Naive B cell (primary cell): ENCODE data around the gene EIF4E. TPM values are rescaled to one million over a fixed set of nuclear protein-coding genes. Genes with fewer than 3 reads are reported as not detected.
"Not testable (repeated sequence)": the region's sequence is repeated elsewhere in the genome, so short reads cannot be mapped to it uniquely, and the experiment has no call there.

ENCODE experiments used
- ATAC-seq, 2 donors: fragments of 150-1000 bp; cut with Tn5 transposase; 2 replicates each; pipeline ENCODE4 v1.10.0; 2021; ENCODE audit warnings: low read depth in 2 of 2, mild to moderate bottlenecking in 2 of 2, moderate library complexity in 2 of 2
- DNase-seq: peaks from one replicate; pipeline ENCODE4 v3.0.0; 2022
- H3K27ac Mint-ChIP-seq, 6 donors: one replicate each; pipeline ENCODE4 v1.8.0; 2020 to 2022; ENCODE audit warnings: mild to moderate bottlenecking in 6 of 6, mixed read lengths in 6 of 6, moderate library complexity in 5 of 6, inconsistent platforms in 2 of 6
- H3K27me3 Mint-ChIP-seq, 3 donors: one replicate each; pipeline ENCODE4 v1.8.0; 2021 to 2022; ENCODE audit warnings: mixed read lengths in 3 of 3, mild to moderate bottlenecking in 1 of 3
- H3K36me3 Mint-ChIP-seq, 2 donors: one replicate each; pipeline ENCODE4 v1.8.0; 2020 to 2022; ENCODE audit warnings: mixed read lengths in 2 of 2, inconsistent platforms in 1 of 2, mild to moderate bottlenecking in 1 of 2
- H3K4me1 Mint-ChIP-seq, 3 donors: one replicate each; pipeline ENCODE4 v1.8.0; 2020 to 2022; ENCODE audit warnings: mixed read lengths in 3 of 3, inconsistent platforms in 1 of 3, mild to moderate bottlenecking in 1 of 3, moderate library complexity in 1 of 3
- H3K4me3 Mint-ChIP-seq, 8 donors: one replicate each; pipeline ENCODE4 v1.8.0; 2020 to 2022; ENCODE audit warnings: mild to moderate bottlenecking in 8 of 8, mixed read lengths in 8 of 8, moderate library complexity in 8 of 8, inconsistent platforms in 2 of 8
- H3K9me3 Mint-ChIP-seq, 7 donors: one replicate each; pipeline ENCODE4 v1.8.0; 2020 to 2022; ENCODE audit warnings: mixed read lengths in 7 of 7, mild to moderate bottlenecking in 5 of 7, inconsistent platforms in 2 of 7, moderate library complexity in 1 of 7
- polyA plus RNA-seq, 6 donors: library from polyadenylated mRNA; unstranded; fragments of 300-500 nt; fragmentation: Illumina TruSeq; gene quantifications; one replicate each; pipeline ENCODE4 v1.2.3, GENCODE V29; 2021; ENCODE audit warnings: low read depth in 6 of 6

EIF4E gene
- polyA plus RNA-seq, 6 donors from 2014 or later, result 60.2 to 111 (median 70.2) TPM

- ATAC-seq, result no peak
- Mint-ChIP-seq H3K4me3 (no peak overlapping the region), H3K27me3 (no peaks in the 10 kb centered on the region), H3K36me3 (peaks cover 33 to 44% of the 10 kb centered on the region in 2 donors), H3K4me1 (peaks cover 0 to 22% (median 11%) of the 10 kb centered on the region in 3 donors), H3K27ac (peak overlapping the region in 1 of 6 donors; percentile 26), H3K9me3 (no peaks in the 10 kb centered on the region)
- DNase-seq, result no peak
Measured at GRCh38 chr4:98890702-98891455, 38.1 kb downstream of the EIF4E start.

- no peaks in the 10 kb centered on the region for H3K27me3 Mint-ChIP-seq
- H3K9me3 Mint-ChIP-seq, result no peaks in the 10 kb centered on the region
- H3K4me1 Mint-ChIP-seq, result peaks cover 0 to 5% (median 0%) of the 10 kb centered on the region in 3 donors
- H3K27ac Mint-ChIP-seq, result peak overlapping the region in 1 of 6 donors; percentile 28
- ATAC-seq, result no peak
- DNase-seq, result no peak
- peaks cover 16 to 32% of the 10 kb centered on the region in 2 donors for H3K36me3 Mint-ChIP-seq
- H3K4me3 Mint-ChIP-seq, result no peak overlapping the region
Measured at GRCh38 chr4:98887145-98887544, 41.8 kb downstream of the EIF4E start.

- not testable (repeated sequence) for H3K4me3 Mint-ChIP-seq, DNase-seq, H3K4me1 Mint-ChIP-seq, H3K9me3 Mint-ChIP-seq, ATAC-seq, H3K27me3 Mint-ChIP-seq
- Mint-ChIP-seq H3K27ac (peak overlapping the region in 1 of 6 donors; percentile 54), H3K36me3 (peaks cover 22 to 26% of the 10 kb centered on the region in 2 donors)
Measured at GRCh38 chr4:98886382-98886781, 42.6 kb downstream of the EIF4E start.

GRCh38 chr4:98880884-98881283, 48.0 kb downstream of the EIF4E start:
- peak overlapping the region in 1 of 6 donors; percentile 63 for H3K27ac Mint-ChIP-seq
- not testable (repeated sequence) for H3K4me3 Mint-ChIP-seq, H3K36me3 Mint-ChIP-seq, H3K4me1 Mint-ChIP-seq, H3K9me3 Mint-ChIP-seq, DNase-seq, H3K27me3 Mint-ChIP-seq, ATAC-seq

GRCh38 chr4:98879515-98879914, 49.4 kb downstream of the EIF4E start:
- Mint-ChIP-seq H3K36me3 (peaks cover 0 to 6% of the 10 kb centered on the region in 2 donors), H3K27ac (peak overlapping the region in 2 of 6 donors; percentile 49 to 86), H3K4me1 (peaks cover 0 to 3% (median 0%) of the 10 kb centered on the region in 3 donors), H3K27me3 (no peaks in the 10 kb centered on the region), H3K9me3 (no peaks in the 10 kb centered on the region), H3K4me3 (no peak overlapping the region)
- ATAC-seq (no peak), DNase-seq (no peak)

GRCh38 chr4:98873059-98873458, 55.9 kb downstream of the EIF4E start:
- Mint-ChIP-seq H3K4me1 (no peaks in the 10 kb centered on the region), H3K9me3 (peaks cover 0 to 5% (median 0%) of the 10 kb centered on the region in 7 donors), H3K27me3 (no peaks in the 10 kb centered on the region), H3K36me3 (no peaks in the 10 kb centered on the region), H3K4me3 (no peak overlapping the region), H3K27ac (peak overlapping the region in 2 of 6 donors; percentile 13 to 55)
- DNase-seq, result no peak
- ATAC-seq, result no peak

GRCh38 chr4:98872120-98872906, 56.6 kb downstream of the EIF4E start:
- H3K9me3 Mint-ChIP-seq, H3K27me3 Mint-ChIP-seq, H3K4me3 Mint-ChIP-seq, DNase-seq, ATAC-seq, H3K4me1 Mint-ChIP-seq, H3K36me3 Mint-ChIP-seq: not testable (repeated sequence)
- peak overlapping the region in 2 of 6 donors; percentile 13 to 55 for H3K27ac Mint-ChIP-seq

- DNase-seq, result no peak
- peaks cover 0 to 5% (median 0%) of the 10 kb centered on the region in 7 donors for H3K9me3 Mint-ChIP-seq
- no peak overlapping the region for H3K4me3 Mint-ChIP-seq
- peaks cover 0 to 7% (median 0%) of the 10 kb centered on the region in 3 donors for H3K27me3 Mint-ChIP-seq
- ATAC-seq, result no peak
- no peaks in the 10 kb centered on the region for H3K4me1 Mint-ChIP-seq
- H3K36me3 Mint-ChIP-seq, result no peaks in the 10 kb centered on the region
- H3K27ac Mint-ChIP-seq, result no peak overlapping the region
Measured at GRCh38 chr4:98867648-98868047, 61.3 kb downstream of the EIF4E start.

GRCh38 chr4:98865059-98865458, 63.9 kb downstream of the EIF4E start:
- no peak for ATAC-seq
- H3K27ac Mint-ChIP-seq, result no peak overlapping the region

GRCh38 chr4:98864560-98864959, 64.4 kb downstream of the EIF4E start:
- peak overlapping the region in 1 of 6 donors; percentile 71 for H3K27ac Mint-ChIP-seq
- peaks cover 0 to 3% (median 0%) of the 10 kb centered on the region in 7 donors for H3K9me3 Mint-ChIP-seq
- no peaks in the 10 kb centered on the region for H3K36me3 Mint-ChIP-seq
- no peak overlapping the region for H3K4me3 Mint-ChIP-seq
- no peaks in the 10 kb centered on the region for H3K4me1 Mint-ChIP-seq
- peaks cover 0 to 7% (median 0%) of the 10 kb centered on the region in 3 donors for H3K27me3 Mint-ChIP-seq
- DNase-seq (no peak), ATAC-seq (no peak)

More at GRCh38 chr4:98865059-98865458, 63.9 kb downstream of the EIF4E start:
- peaks cover 0 to 7% (median 0%) of the 10 kb centered on the region in 3 donors for H3K27me3 Mint-ChIP-seq
- DNase-seq, result no peak
- H3K36me3 Mint-ChIP-seq, result no peaks in the 10 kb centered on the region
- no peak overlapping the region for H3K4me3 Mint-ChIP-seq
- H3K4me1 Mint-ChIP-seq, result no peaks in the 10 kb centered on the region
- peaks cover 0 to 3% (median 0%) of the 10 kb centered on the region in 7 donors for H3K9me3 Mint-ChIP-seq

GRCh38 chr4:98862371-98862770, 66.6 kb downstream of the EIF4E start:
- Mint-ChIP-seq H3K27ac (no peak overlapping the region), H3K4me1 (no peaks in the 10 kb centered on the region), H3K36me3 (no peaks in the 10 kb centered on the region), H3K27me3 (peaks cover 0 to 7% (median 0%) of the 10 kb centered on the region in 3 donors), H3K9me3 (peaks cover 0 to 3% (median 0%) of the 10 kb centered on the region in 7 donors), H3K4me3 (no peak overlapping the region)
- DNase-seq (no peak), ATAC-seq (no peak)

- no peak for DNase-seq
- peaks cover 0 to 7% (median 0%) of the 10 kb centered on the region in 3 donors for H3K27me3 Mint-ChIP-seq
- no peaks in the 10 kb centered on the region for H3K36me3 Mint-ChIP-seq
- H3K27ac Mint-ChIP-seq, result no peak overlapping the region
- H3K4me1 Mint-ChIP-seq, result no peaks in the 10 kb centered on the region
- H3K4me3 Mint-ChIP-seq, result no peak overlapping the region
- ATAC-seq, result no peak
- peaks cover 0 to 3% (median 0%) of the 10 kb centered on the region in 7 donors for H3K9me3 Mint-ChIP-seq
Measured at GRCh38 chr4:98861100-98861884, 67.6 kb downstream of the EIF4E start.

- Mint-ChIP-seq H3K27me3 (peaks cover 9 to 29% (median 14%) of the 10 kb centered on the region in 3 donors), H3K4me1 (peaks cover 0 to 4% (median 0%) of the 10 kb centered on the region in 3 donors), H3K4me3 (no peak overlapping the region), H3K27ac (no peak overlapping the region), H3K36me3 (no peaks in the 10 kb centered on the region), H3K9me3 (peaks cover 0 to 14% (median 8%) of the 10 kb centered on the region in 7 donors)
- no peak for DNase-seq
- no peak for ATAC-seq
Measured at GRCh38 chr4:98851806-98852205, 77.1 kb downstream of the EIF4E start.
